Measurements from ENCODE around the gene FOXJ1.

Gene FOXJ1

GRCh38 chr17:76154936-76155845 is 14.1 kb upstream of the FOXJ1 start:
- ATAC-seq, result no peak
- TF ChIP-seq TOX (CRISPR knock-in tag; IDR thresholded peaks at IDR 0.05; ENCODE audit: borderline replicate concordance) (no peak), TSHZ2 (CRISPR knock-in tag; IDR thresholded peaks at IDR 0.05) (no peak)

- no peak for ATAC-seq
- TF ChIP-seq POU6F1 (CRISPR knock-in tag; IDR thresholded peaks at IDR 0.05; ENCODE audit: borderline replicate concordance, low read depth) (no peak), TCF4 (CRISPR knock-in tag; IDR thresholded peaks at IDR 0.05; ENCODE audit: borderline replicate concordance) (no peak)
These were observed 13.2 kb upstream of the FOXJ1 start for GRCh38 chr17:76154292-76154691.

GRCh38 chr17:76153640-76154039 is 12.6 kb upstream of the FOXJ1 start:
- ATAC-seq, result peak; percentile 44; the same call in 2 of the 3 replicates
- TF ChIP-seq BACH2 (CRISPR knock-in tag; IDR thresholded peaks at IDR 0.05; ENCODE audit: borderline replicate concordance), result no peak
- no peak for TF ChIP-seq TOX (CRISPR knock-in tag; IDR thresholded peaks at IDR 0.05; ENCODE audit: borderline replicate concordance)
- TF ChIP-seq CREB5 (CRISPR knock-in tag; IDR thresholded peaks at IDR 0.05; ENCODE audit: low read depth), result no peak
- TF ChIP-seq TSHZ2 (CRISPR knock-in tag; IDR thresholded peaks at IDR 0.05), result no peak
- no peak for TF ChIP-seq OSR1 (CRISPR knock-in tag; IDR thresholded peaks at IDR 0.05)
- no peak for TF ChIP-seq POU6F1 (CRISPR knock-in tag; IDR thresholded peaks at IDR 0.05; ENCODE audit: borderline replicate concordance, low read depth)
- no peak for TF ChIP-seq GLIS3 (CRISPR knock-in tag; IDR thresholded peaks at IDR 0.05)
- no peak for TF ChIP-seq PPARA (CRISPR knock-in tag; IDR thresholded peaks at IDR 0.05; ENCODE audit: borderline replicate concordance)
- TF ChIP-seq ESRRG (CRISPR knock-in tag; IDR thresholded peaks at IDR 0.05), result no peak
- TF ChIP-seq SNAI2 (CRISPR knock-in tag; IDR thresholded peaks at IDR 0.05), result no peak
- TF ChIP-seq ZNF70 (CRISPR knock-in tag; IDR thresholded peaks at IDR 0.05), result no peak
- TF ChIP-seq TCF4 (CRISPR knock-in tag; IDR thresholded peaks at IDR 0.05; ENCODE audit: borderline replicate concordance), result no peak
- TF ChIP-seq ZC3H10 (CRISPR knock-in tag; IDR thresholded peaks at IDR 0.05), result no peak
- TF ChIP-seq RARB (CRISPR knock-in tag; IDR thresholded peaks at IDR 0.05), result no peak
- TF ChIP-seq, protein P1, sequence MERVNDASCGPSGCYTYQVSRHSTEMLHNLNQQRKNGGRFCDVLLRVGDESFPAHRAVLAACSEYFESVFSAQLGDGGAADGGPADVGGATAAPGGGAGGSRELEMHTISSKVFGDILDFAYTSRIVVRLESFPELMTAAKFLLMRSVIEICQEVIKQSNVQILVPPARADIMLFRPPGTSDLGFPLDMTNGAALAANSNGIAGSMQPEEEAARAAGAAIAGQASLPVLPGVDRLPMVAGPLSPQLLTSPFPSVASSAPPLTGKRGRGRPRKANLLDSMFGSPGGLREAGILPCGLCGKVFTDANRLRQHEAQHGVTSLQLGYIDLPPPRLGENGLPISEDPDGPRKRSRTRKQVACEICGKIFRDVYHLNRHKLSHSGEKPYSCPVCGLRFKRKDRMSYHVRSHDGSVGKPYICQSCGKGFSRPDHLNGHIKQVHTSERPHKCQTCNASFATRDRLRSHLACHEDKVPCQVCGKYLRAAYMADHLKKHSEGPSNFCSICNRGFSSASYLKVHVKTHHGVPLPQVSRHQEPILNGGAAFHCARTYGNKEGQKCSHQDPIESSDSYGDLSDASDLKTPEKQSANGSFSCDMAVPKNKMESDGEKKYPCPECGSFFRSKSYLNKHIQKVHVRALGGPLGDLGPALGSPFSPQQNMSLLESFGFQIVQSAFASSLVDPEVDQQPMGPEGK (CRISPR knock-in tag; IDR thresholded peaks at IDR 0.05; ENCODE audit: borderline replicate concordance), result no peak
- no peak for TF ChIP-seq ZNF565 (CRISPR knock-in tag; conservative IDR thresholded peaks at IDR 0.05; ENCODE audit: low read depth)
- TF ChIP-seq ZFP30 (CRISPR knock-in tag; IDR thresholded peaks at IDR 0.05), result no peak
- no peak for TF ChIP-seq ARNTL (CRISPR knock-in tag; IDR thresholded peaks at IDR 0.05; ENCODE audit: borderline replicate concordance, low read depth)
- TF ChIP-seq ISL1 (CRISPR knock-in tag; IDR thresholded peaks at IDR 0.05), result no peak
- no peak for TF ChIP-seq CSDC2 (CRISPR knock-in tag; IDR thresholded peaks at IDR 0.05)

Data from SK-N-SH treated with all-trans-retinoic acid at 6 μM for 48 hours (cell line).